ENCODE data around the gene ACKR2. TPM values are rescaled to one million over a fixed set of nuclear protein-coding genes. Genes with fewer than 3 reads are reported as not detected.

ACKR2 gene
- total and polyA plus RNA-seq, 2 of the 13 experiments (the other 11 are each of a cell fraction or from before 2014, with no cell fraction given) = 1.1 to 1.9 TPM

GRCh38 chr3:42804106-42804830 lies 5.0 kb upstream of the ACKR2 start, which contains the start of gene HIGD1A (continued):
- TF ChIP-seq PRDM15 (CRISPR knock-in tag; IDR thresholded peaks at IDR 0.05) (peak; percentile 52), RBFOX2 (IDR thresholded peaks at IDR 0.05; ENCODE audit: low read depth, low read length) (peak; percentile 98), PRPF4 (IDR thresholded peaks at IDR 0.05; ENCODE audit: low read depth, low read length, poor library complexity, severe bottlenecking) (no peak), TGIF2 (CRISPR knock-in tag; IDR thresholded peaks at IDR 0.05) (no peak; the same call in 1 of the 2 replicates), MTF2 (CRISPR knock-in tag; IDR thresholded peaks at IDR 0.05; ENCODE audit: borderline replicate concordance) (no peak), ZNF781 (CRISPR knock-in tag; IDR thresholded peaks at IDR 0.05; ENCODE audit: borderline replicate concordance, not compliant biosample characterization) (no peak), ATF3 (CRISPR knock-in tag; IDR thresholded peaks at IDR 0.05) (no peak), CHCHD3 (CRISPR knock-in tag; IDR thresholded peaks at IDR 0.05) (no peak), ZNF775 (CRISPR knock-in tag; IDR thresholded peaks at IDR 0.05; ENCODE audit: borderline replicate concordance) (no peak; the same call in 1 of the 2 replicates), NPAS2 (CRISPR knock-in tag; IDR thresholded peaks at IDR 0.05; ENCODE audit: borderline replicate concordance) (no peak), ZNF589 (CRISPR knock-in tag; conservative IDR thresholded peaks at IDR 0.05) (no peak; the same call in 1 of the 2 replicates), ZNF354B (CRISPR knock-in tag; IDR thresholded peaks at IDR 0.05) (no peak), TBX3 (IDR thresholded peaks at IDR 0.05; ENCODE audit: borderline replicate concordance) (no peak), RFX5 (IDR thresholded peaks at IDR 0.05; ENCODE audit: low read depth, low read length) (peak; percentile 83), ZNF235 (CRISPR knock-in tag; IDR thresholded peaks at IDR 0.05; ENCODE audit: borderline replicate concordance) (no peak), MAFK (conservative IDR thresholded peaks at IDR 0.05 in 1 of 2, IDR thresholded peaks at IDR 0.05 in 1 of 2; ENCODE audit: low read length in 2 of 2) (no peak), HIC2 (CRISPR knock-in tag; IDR thresholded peaks at IDR 0.05; ENCODE audit: low read depth) (no peak), ZNF749 (CRISPR knock-in tag; IDR thresholded peaks at IDR 0.05; ENCODE audit: borderline replicate concordance) (peak; percentile 33), ZNF83 (CRISPR knock-in tag; IDR thresholded peaks at IDR 0.05; ENCODE audit: borderline replicate concordance) (no peak), ZNF766 (CRISPR knock-in tag; IDR thresholded peaks at IDR 0.05; ENCODE audit: borderline replicate concordance) (peak; percentile 66), BRD4 (CRISPR knock-in tag; IDR thresholded peaks at IDR 0.05) (0 out of 2 replicates have a peak, but pooled peaks have one; percentile 15), ZNF784 (CRISPR knock-in tag; IDR thresholded peaks at IDR 0.05; ENCODE audit: borderline replicate concordance) (peak; percentile 30; the same call in 1 of the 2 replicates), HOXA5 (CRISPR knock-in tag; IDR thresholded peaks at IDR 0.05) (peak; percentile 21; the same call in 1 of the 2 replicates), ZNF3 (CRISPR knock-in tag; IDR thresholded peaks at IDR 0.05) (no peak)
